ENCODE results near the gene OR1D2.
"Not testable (repeated sequence)": the region's sequence is repeated elsewhere in the genome, so short reads cannot be mapped to it uniquely, and the experiment has no call there.

Gene OR1D2, protein sequence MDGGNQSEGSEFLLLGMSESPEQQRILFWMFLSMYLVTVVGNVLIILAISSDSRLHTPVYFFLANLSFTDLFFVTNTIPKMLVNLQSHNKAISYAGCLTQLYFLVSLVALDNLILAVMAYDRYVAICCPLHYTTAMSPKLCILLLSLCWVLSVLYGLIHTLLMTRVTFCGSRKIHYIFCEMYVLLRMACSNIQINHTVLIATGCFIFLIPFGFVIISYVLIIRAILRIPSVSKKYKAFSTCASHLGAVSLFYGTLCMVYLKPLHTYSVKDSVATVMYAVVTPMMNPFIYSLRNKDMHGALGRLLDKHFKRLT

DNA sequence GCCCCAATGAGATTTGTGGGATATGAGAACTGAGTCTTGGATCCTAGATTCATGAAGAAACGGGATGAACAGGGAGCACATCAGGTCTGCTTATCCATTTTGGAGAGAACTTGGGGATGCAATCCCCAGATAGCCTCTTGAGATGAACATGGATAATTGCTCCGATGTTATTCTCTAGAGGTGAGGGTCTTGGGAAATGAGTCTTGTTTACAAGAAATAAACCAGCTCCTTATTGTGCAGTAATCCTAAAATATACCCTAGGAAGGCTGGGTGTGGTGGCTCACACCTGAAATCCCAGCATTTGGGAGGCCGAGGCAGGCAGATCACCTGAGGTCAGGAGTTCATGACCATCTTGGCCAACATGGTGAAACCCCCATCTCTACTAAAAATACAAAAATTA lies at the start of gene OR1D2:
OR1D2 (minus strand) TSS at position 101 of the 400 bp plus-strand sequence. CDS start 11,426 bp downstream, outside the sequence.
- DNase-seq, result no peak

DNA sequence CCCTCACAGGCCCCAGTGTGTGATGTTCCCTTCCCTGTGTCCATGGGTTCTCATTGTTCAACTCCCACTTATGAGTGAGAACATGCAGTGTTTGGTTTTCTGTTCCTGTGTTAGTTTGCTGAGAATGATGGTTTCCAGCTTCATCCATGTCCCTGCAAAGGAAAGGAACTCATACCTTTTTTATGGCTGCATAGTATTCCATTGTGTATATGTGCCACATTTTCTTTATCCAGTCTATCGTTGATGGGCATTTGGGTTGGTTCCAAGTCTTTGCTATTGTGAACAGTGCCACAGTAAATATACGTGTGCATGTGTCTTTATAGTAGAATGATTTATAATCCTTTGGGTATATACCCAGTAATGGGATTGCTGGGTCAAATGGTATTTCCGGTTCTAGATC lies 33.3 kb upstream of the OR1D2 start:
- not testable (repeated sequence) for DNase-seq

DNA sequence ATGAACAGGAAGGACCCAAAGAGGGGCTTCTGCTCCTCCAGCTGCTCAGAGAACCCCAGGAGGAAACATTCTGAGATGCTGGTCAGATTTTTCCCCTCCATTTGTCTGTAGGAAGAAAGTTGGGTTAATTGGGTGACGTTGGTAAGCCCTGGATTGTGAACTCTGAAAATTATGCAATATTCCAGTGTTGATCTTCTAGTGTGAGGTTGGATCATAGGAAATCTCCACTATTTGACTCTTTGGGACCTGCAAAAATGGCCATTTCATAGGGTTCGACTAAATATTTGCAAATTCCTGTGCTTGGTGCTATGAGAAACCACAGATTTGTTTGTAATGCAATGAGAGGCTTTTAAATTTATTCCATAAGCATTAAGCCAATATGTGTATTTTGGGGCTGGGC lies 23.2 kb upstream of the OR1D2 start, which contains the start of gene OR1G1:
OR1G1 (minus strand) TSS at position 101 of the 400 bp plus-strand sequence; CDS start at position 101, 0 bp downstream.
- DNase-seq, result no peak

DNA sequence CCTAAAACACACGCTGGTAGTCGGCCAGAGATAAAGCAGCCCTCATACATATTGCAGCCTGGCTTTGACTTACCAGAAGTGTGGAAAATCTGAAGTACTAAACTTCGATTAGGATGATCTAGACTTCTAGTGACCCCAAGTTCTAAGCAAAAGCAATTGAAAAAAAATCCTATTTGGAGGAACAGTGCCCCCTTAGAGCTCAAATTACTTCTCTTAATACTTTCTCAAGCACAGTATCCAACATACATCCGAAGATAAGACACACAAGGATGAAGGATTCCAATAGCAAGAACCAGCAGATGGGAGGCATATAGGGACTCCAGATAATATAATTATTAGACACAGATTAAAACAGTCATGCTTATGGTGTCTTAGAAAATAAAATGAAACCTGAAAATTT lies 30.4 kb downstream of the OR1D2 start:
- DNase-seq, result not testable (repeated sequence)

DNA sequence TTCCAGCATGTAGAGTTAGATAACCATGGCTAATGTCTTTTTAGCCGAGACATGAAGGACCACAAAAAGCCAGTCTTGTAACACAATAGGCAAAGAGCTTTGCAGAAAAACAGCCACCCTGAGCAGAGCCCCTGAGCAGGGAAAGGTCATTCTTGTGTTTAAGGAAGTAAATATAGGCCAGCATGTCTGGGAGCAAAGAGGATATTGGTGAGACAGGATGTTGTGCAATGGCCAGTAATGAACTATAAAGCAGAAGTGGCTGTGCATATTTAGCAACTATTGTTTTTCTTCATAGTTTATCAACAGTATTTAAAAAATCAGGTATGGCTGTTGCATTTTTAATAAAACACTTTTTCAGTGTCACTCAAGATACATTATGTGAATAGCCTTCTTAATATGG lies 39.0 kb downstream of the OR1D2 start:
- not testable (repeated sequence) for DNase-seq

DNA sequence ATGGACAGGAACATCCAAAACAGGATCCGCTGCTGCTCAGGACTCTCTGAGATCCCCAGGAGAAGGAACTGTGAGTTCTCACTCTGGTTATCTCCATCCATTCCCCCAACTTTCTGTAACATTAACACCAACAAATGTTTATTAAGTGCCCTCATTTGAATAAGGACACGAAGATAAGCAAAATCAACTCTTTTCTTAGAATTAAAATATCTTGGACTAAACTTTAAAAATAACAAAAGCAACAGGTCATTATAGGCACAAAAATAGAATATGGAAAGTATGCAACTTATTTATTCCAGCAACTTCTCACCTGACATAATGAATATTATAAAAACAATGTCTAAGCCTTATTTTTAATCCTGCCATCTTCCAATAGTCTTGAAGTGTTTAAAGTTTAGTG lies 40.7 kb downstream of the OR1D2 start, which contains the start of gene OR1D5:
OR1D5 (minus strand) TSS at position 101 of the 400 bp plus-strand sequence; CDS start at position 101, 0 bp downstream.
- not testable (repeated sequence) for DNase-seq

DNA sequence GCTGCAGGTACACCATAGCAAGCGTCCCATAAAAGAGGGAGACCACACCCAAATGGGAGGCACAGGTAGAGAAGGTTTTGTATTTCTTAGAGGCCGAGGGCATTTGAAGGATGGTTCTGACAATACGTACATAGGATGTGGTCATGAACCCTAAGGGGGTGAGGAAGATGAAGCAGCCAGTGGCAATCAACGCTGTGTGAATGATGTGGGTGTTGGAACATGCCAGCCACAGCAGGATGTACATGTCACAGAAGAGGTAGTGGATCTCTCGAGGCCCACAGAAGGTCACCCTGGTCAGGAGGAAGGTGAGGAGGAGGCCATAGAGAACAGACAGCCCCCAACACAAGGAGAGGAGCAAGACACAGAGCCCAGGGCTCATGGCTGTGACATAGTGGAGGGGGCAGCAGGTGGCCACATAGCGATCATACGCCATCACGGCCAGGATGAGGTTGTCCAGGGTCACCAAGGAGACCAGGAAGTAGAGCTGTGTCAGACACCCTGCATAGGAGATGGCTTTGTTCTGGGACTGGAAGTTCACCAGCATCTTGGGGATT lies 41.3 kb downstream of the OR1D2 start:
- DNase-seq, result not testable (repeated sequence)

DNA sequence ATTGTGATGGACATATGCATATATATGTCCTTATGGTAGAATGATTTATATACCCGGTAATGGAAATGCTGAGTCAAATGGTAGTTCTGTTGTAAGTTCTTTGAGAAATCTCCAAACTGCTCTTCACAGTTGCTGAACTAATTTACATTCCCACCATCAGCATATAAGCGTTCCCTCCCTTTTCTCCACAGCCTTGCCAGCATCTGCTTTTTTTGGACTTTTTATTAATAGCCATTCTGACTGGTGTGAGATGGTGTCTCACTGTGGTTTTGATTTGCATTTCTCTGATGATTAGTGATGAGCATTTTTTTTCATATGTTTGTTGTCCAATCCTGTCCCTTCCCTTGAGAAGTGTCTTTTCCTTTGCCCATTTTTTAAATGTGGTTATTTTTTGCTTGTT lies 49.4 kb downstream of the OR1D2 start:
- not testable (repeated sequence) for DNase-seq

DNA sequence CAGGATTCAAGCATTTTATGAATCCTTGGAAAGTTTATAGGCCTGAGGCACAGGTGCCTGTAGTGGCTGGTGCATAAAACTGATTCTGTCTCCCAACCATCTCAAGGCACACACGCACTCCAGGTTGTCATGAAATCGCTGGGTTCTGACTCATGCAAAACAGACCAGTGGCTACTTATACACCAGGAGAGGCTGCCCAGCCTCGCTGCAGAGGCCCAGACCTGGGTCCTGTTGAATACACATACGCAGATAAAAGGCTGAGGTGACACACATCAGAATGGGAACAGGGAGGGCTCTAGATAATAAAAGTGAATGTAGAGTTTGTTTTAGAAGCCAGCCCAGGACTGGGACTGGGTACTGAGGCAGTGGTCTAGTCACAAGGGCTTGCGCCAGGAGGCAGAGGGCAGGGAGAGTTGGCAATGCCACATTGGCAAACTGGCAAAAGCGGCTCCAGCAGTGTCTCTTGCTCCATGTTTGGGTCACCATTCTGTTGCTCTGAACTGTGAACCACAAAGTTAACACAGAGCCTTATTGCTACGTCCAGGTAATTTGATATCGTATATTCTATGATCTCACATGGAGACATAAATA lies 54.4 kb downstream of the OR1D2 start:
- no peak for DNase-seq

DNA sequence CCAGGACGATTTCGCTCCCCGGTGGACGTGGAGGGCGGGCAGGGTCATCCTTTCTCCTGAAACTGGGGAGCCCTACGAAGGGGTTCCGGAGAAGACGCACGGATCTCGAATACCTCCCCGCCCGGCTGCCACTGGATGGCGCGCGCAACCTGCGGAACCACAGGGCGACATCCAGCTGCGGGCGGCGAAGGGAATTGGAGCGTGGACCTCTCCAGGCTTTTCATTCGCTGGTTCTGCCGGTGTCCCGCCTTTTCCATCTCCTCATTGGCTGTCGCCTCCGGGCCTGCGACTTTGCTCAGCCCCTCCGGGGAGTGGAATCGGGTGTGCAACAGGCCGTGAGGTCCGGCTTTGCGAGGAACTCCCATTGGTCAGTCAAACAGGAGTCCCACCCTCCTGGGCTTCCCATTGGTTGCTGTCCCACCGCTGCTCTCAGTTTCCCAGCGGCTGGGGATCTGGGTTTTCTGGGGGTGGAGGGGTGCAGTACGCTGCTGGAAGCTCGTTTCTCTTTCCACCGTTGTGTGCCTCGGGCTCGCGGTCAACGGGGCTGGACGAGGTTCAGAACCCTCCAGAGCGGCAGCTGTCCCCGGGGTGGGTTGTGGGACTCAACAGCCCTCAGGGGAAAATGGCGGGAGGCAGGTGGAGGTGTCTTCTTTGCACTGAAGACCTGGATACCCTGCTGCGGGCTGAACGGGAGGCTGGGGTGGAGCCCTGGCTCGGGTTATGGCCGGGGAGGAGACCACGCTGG lies 55.3 kb downstream of the OR1D2 start:
- peak; percentile 92 to 96 for DNase-seq

DNA sequence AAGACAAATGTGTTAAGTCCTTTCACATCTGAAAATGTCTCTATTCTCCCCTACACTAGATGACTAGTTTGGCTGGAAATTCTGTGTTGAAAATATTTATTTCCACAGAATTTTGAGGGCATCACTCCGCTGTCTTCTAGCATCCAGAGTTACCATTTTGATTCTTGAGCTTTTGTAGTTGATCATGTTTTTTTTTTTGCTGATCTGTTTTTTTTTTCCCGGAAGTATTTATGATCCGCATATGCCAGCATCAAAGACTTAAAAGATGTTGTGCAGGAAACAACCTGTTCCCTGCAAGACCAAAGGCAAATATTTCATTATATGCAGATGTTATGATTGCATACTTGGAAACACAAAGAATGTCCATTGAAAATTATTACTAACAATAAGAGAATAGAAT lies 57.5 kb downstream of the OR1D2 start:
- DNase-seq, result no peak

DNA sequence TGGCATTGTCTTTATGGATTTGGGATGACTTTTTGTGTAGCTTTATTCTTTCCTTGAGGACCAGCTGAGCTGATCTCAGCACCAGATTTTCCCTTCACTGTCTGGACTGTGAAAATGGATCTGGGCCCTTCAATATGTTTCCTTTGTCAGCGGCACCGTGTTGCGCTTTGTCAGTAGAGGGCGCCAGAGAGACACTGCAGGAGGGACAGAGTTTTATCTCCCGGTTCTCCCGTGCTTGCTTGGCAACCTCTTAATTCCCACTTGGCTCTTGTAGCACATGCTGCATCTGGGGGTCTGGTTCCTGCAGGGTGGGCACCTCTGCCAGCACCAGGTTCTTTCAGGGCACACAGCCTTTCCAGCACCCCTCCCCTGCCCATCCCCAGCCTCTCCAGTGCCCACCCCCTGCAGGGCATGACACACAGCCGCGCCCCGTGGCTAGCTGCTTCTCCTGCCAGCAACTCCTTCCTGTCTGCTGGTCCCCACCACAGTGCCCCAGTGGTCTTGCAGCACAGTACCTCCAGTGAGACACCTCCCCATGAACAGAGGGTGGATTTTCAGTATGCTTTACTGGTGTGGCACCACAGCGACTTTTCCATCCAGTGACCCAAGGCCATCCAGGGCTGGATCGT lies 60.4 kb downstream of the OR1D2 start:
- no peak for DNase-seq

DNA sequence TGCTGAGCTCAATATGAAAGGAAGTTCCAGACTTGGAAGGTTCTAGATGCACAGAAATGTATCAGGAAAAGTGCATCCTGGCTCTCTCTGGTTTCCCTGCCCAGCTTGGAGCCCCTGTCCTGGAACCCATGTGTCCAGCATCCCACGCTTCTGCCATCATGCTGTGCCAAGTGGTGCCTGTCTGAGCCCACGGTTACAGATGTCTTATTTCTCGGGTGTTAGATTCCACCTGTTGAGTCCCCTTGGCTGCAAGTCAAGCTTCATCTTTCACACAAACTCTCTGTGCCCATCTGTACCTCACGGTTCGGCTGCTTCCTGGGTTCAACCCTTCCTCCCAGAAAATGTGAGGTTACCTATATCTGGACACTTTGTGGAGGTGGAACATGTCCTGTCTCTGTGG lies 63.3 kb downstream of the OR1D2 start:
- DNase-seq, result no peak

DNA sequence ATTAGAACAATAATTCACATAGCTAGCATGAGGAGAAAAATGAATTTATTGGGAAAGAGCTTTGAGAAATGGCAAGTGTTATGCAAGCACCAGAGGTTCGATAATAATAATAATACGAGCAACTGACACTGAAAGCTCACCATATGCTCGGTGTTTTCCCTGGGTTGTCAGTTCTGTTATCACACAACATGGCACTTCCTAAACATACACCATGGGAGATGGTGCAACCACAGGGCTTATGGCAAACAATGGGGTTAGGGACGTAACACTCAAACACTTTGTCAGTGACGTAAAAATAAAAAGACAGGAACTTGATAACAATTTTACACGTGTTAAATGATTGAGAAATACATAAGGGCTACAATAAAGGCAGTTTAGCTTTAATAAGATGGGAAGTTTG lies 64.5 kb downstream of the OR1D2 start:
- no peak for DNase-seq

DNA sequence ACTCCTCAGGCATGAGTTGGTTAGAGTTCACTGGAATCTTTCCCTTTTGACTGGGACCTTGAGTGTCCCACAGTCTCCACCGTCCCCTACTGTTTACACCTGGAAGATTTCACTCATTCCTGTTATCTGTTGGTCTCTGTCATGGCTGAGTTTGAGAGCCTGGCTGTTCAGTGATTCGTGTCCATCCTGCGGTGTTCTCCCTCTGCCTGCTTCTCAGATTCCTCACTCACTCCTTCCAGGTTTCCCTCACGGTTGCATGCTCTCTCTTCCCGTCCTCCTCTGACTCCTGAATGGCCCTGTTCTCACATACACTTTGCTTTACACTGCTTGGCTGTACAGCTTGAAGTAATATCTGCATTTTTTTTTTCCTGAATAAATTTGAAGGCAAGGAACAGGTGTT lies 65.3 kb downstream of the OR1D2 start:
- no peak for DNase-seq

Measured in cerebellar nuclear complex (tissue), 1 donor.